GM12865 (cell line): Measurements from ENCODE around the gene SNX10.

Experiments
- DNase-seq: peaks from one replicate; pipeline ENCODE4 v3.0.0; 2010; ENCODE audit warnings: low read depth
- H3K4me3 ChIP-seq: 2 replicates; pipeline ENCODE4 v1.5.1; 2011; ENCODE audit warnings: mild to moderate bottlenecking, low read depth, low read length, control low read depth
- TF ChIP-seq, protein P1 (sequence below): IDR thresholded peaks from 2 replicates; pipeline ENCODE4 v1.5.1; 2011; ENCODE audit warnings: low read length, control low read depth, low read depth, inconsistent platforms; ENCODE audit not compliant: insufficient read depth; ENCODE audit errors: missing control alignments

SNX10 gene

DNA sequence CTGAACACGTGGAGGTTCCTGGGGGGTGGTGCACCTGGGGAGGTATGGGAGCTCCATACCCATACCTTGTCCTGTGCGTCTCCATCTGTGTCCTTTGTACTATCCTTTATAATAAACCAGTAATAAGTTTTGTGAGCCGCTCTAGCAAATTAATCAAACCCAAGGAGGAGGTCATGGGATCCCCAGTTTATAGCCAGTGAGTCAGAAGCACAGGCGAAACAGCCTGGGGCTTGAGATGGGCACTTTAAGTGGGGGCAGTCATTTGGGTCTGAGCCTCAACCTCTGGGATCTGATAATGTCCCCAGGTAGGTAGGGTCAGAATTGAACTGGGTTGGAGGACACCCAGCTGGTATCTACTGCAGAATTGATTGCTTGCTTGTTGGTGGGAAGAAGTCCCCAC lies 16.9 kb downstream of the SNX10 start:
- DNase-seq, result no peak
- H3K4me3 ChIP-seq, result no peak overlapping the region
- TF ChIP-seq, protein P1, sequence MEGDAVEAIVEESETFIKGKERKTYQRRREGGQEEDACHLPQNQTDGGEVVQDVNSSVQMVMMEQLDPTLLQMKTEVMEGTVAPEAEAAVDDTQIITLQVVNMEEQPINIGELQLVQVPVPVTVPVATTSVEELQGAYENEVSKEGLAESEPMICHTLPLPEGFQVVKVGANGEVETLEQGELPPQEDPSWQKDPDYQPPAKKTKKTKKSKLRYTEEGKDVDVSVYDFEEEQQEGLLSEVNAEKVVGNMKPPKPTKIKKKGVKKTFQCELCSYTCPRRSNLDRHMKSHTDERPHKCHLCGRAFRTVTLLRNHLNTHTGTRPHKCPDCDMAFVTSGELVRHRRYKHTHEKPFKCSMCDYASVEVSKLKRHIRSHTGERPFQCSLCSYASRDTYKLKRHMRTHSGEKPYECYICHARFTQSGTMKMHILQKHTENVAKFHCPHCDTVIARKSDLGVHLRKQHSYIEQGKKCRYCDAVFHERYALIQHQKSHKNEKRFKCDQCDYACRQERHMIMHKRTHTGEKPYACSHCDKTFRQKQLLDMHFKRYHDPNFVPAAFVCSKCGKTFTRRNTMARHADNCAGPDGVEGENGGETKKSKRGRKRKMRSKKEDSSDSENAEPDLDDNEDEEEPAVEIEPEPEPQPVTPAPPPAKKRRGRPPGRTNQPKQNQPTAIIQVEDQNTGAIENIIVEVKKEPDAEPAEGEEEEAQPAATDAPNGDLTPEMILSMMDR, result no peak

DNA sequence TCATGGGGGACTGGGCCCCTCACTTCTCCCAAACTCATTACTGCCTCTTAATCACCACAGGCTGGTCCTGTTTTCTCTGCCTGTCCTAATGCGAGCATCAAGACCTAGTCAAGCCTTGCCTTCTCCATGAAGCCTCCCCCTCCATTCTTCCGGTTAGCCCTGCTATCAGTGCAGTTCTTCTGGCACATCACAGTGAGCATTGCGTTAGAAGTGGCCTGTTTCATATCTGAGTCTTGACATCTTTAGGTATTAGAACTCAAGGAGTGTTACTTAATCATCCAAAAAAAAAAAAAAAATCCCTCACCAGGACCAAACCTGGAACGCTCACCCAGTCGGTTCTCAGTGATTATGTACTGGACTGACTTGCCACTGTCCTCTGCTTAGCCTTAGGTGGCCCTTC lies 17.4 kb downstream of the SNX10 start:
- TF ChIP-seq, protein P1, result no peak
- H3K4me3 ChIP-seq, result no peak overlapping the region
- DNase-seq, result no peak

DNA sequence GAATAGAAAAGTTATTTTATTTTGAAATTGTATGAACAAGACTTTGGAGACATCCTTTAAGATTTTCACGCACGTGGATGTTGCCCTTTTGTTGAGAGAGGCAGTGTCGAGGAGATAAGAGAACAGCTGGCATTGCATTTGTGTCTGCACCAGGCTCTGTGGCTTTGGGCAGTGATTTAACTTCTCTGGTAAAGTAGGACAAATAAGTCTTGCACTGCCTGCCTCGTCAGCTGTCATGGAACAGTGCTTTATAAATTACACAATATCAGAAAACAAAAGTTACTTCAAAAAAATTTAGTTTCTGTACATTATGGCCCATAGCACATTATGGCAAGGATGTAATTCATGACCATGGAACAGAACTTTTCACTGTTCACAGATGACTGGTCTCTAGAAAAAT lies 20.1 kb downstream of the SNX10 start:
- TF ChIP-seq, protein P1, result no peak
- no peak overlapping the region for H3K4me3 ChIP-seq
- no peak for DNase-seq

DNA sequence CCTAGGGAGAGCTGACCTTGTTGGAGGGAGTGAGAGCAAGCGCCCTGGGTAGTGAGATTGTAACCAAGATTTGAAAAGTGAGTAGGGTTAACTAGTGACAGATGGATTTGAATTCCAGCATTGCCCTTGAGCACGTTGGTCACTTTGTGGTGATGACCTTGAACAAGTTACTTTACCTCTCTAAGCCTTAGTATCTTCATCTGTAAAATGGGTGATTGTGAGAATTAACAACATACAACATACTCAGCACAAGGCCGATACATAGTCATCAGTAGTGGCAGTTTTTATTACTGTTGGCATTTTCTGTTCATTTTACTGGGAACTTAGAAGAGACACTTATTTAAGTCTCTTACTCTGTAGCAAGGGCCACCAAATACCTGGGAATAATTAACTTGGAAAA lies 25.5 kb downstream of the SNX10 start:
- no peak for DNase-seq
- no peak overlapping the region for H3K4me3 ChIP-seq
- TF ChIP-seq, protein P1, result no peak

DNA sequence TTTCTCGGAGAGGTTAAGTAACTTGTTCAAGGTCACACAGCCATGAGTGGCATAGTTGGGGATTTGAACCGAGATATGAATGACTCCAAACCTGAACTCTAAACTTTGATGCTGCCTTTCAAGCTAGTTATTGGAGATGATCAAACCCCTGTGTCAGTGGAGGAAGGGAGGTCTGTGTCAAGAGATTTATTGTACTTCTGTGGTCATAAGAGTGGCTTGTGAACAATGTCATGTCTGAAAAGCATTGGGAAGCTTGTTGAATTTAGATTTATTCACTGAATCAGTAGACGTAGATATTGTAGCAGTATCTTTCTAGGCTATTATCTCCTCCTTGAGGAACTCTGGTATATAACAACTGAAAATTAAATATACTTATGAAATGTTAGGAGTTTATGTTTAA lies 27.3 kb downstream of the SNX10 start:
- TF ChIP-seq, protein P1, result no peak
- DNase-seq, result no peak
- no peak overlapping the region for H3K4me3 ChIP-seq

DNA sequence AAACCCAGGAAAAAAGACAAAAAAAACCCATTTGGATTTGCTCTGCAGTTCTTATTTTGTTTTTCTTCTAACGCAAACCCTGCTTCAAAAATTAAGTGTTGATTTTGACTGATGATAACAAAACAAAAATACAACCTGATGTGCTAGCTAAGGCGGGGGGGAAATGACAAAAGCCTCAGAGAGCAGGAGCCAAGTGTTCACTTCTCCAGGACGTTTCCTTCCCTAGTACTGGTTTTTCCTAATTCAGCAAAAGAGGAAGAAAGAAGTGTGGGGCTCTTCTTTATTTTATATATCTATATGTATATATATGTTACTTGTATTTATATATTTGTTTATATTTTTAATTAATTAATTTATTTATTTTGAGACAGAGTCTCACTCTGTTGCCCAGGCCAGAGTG lies 28.0 kb downstream of the SNX10 start:
- TF ChIP-seq, protein P1, result no peak
- H3K4me3 ChIP-seq, result no peak overlapping the region
- DNase-seq, result no peak

DNA sequence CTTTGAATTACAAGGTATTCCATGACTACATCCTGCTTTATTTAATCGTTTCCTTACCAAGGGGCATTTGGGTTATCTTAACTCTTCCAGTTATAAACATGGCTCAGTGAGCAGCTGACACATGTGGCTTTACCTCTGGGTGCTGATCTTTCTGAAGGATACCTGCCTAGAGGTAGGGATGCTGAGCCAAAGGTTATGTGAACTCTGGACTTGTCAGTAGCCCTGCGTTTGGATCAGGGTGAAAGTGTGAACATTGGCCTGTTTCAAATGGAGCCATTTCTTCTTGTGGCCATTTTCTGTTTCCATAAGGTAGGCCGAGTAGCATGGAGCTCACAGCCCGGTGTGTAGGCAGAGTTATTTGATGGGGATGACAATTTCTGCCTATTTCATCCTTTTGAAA lies 29.2 kb downstream of the SNX10 start:
- no peak overlapping the region for H3K4me3 ChIP-seq
- no peak for DNase-seq
- TF ChIP-seq, protein P1, result no peak
